HepG2 (cell line): ENCODE measurements around the gene LATS1. TPM values are rescaled to one million over a fixed set of nuclear protein-coding genes. Genes with fewer than 3 reads are reported as not detected.

ENCODE experiments used
- AKAP8 ChIP-seq: sonication (generic); formaldehyde crosslinking; IDR thresholded peaks from 2 replicates; pipeline ENCODE4 v1.5.1; 2020; ENCODE audit warnings: mild to moderate bottlenecking, missing genetic modification reagents
- GTF2F1 ChIP-seq: fragments of 150-350 bp; IDR thresholded peaks from 2 replicates; pipeline ENCODE4 v1.6.1; 2014; ENCODE audit warnings: low read length
- HMG20A ChIP-seq: IDR thresholded peaks from 2 replicates; pipeline ENCODE4 v1.6.1; 2016; ENCODE audit warnings: borderline replicate concordance
- HOXA7 ChIP-seq: sonication (generic); formaldehyde crosslinking; IDR thresholded peaks from 2 replicates; pipeline ENCODE4 v1.8.1; 2022; ENCODE audit warnings: mild to moderate bottlenecking, missing genetic modification reagents, moderate library complexity
- KDM2A ChIP-seq: sonication (generic); formaldehyde crosslinking; IDR thresholded peaks from 2 replicates; pipeline ENCODE4 v1.4.0; 2020; ENCODE audit warnings: low read depth, missing genetic modification reagents, borderline replicate concordance
- MLLT10 ChIP-seq: sonication (generic); formaldehyde crosslinking; IDR thresholded peaks from 2 replicates; pipeline ENCODE4 v1.4.0; 2020; ENCODE audit warnings: missing genetic modification reagents
- MXI1 ChIP-seq: IDR thresholded peaks from 3 replicates; pipeline ENCODE4 v1.6.1; 2012; ENCODE audit warnings: low read depth, low read length, inconsistent platforms, borderline replicate concordance
- NBN ChIP-seq: fragments of 450-650 bp; conservative IDR thresholded peaks from 2 replicates; pipeline ENCODE4 v1.6.1; 2017
- NFE2L2 ChIP-seq: fragments of 150-350 bp; IDR thresholded peaks from 2 replicates; pipeline ENCODE4 v1.6.1; 2014; ENCODE audit warnings: low read length
- NR2F1 ChIP-seq, 2 experiments: fragments of 450-650 bp in 1 of 2; formaldehyde crosslinking in 1 of 2; IDR thresholded peaks; 2 replicates each; pipeline versions ENCODE4 v1.5.0 to v1.6.1; 2016 to 2020; ENCODE audit warnings: mild to moderate bottlenecking in 1 of 2, missing compliant biosample characterization in 1 of 2, missing genetic modification reagents in 1 of 2, moderate library complexity in 1 of 2
- ONECUT2 ChIP-seq: sonication (generic); formaldehyde crosslinking; IDR thresholded peaks from 2 replicates; pipeline ENCODE4 v1.4.0; 2020; ENCODE audit warnings: missing genetic modification reagents
- RFX1 ChIP-seq: fragments of 450-650 bp; IDR thresholded peaks from 2 replicates; pipeline ENCODE4 v1.6.1; 2017
- SIX1 ChIP-seq: sonication (generic); formaldehyde crosslinking; IDR thresholded peaks from 2 replicates; pipeline ENCODE4 v1.4.0; 2020; ENCODE audit warnings: missing genetic modification reagents, borderline replicate concordance
- SMAD1 ChIP-seq: sonication (generic); formaldehyde crosslinking; IDR thresholded peaks from 2 replicates; pipeline ENCODE4 v1.4.0; 2020; ENCODE audit warnings: missing genetic modification reagents, low read depth, mild to moderate bottlenecking, borderline replicate concordance
- TGIF2 ChIP-seq: IDR thresholded peaks from 2 replicates; pipeline ENCODE4 v1.6.1; 2016; ENCODE audit warnings: control low read depth, missing compliant biosample characterization
- U2AF2 ChIP-seq: fragments of 200-400 bp; formaldehyde crosslinking; IDR thresholded peaks from 2 replicates; pipeline ENCODE4 v1.6.1; 2017; ENCODE audit warnings: low read depth, mild to moderate bottlenecking, low read length
- YY1 ChIP-seq: IDR thresholded peaks from 2 replicates; pipeline ENCODE4 v1.6.1; 2011; ENCODE audit warnings: low read length, low read depth, moderate library complexity, mild to moderate bottlenecking; ENCODE audit not compliant: insufficient read depth, insufficient replicate concordance
- ZNF263 ChIP-seq: sonication (generic); formaldehyde crosslinking; IDR thresholded peaks from 2 replicates; pipeline ENCODE4 v1.4.0; 2020; ENCODE audit warnings: missing genetic modification reagents
- ZNF274 ChIP-seq: sonication (generic); formaldehyde crosslinking; IDR thresholded peaks from 2 replicates; pipeline ENCODE4 v1.5.1; 2020; ENCODE audit warnings: mild to moderate bottlenecking, missing genetic modification reagents
- ZNF616 ChIP-seq: sonication (generic); formaldehyde crosslinking; IDR thresholded peaks from 2 replicates; pipeline ENCODE4 v1.5.0; 2020; ENCODE audit warnings: low read depth, mild to moderate bottlenecking, missing genetic modification reagents
- ZNF644 ChIP-seq: IDR thresholded peaks from 2 replicates; pipeline ENCODE4 v1.6.1; 2016; ENCODE audit warnings: low read depth
- ZNF75D ChIP-seq: sonication (generic); formaldehyde crosslinking; IDR thresholded peaks from 2 replicates; pipeline ENCODE4 v1.8.1; 2023; ENCODE audit warnings: missing genetic modification reagents, mild to moderate bottlenecking, borderline replicate concordance
- ZNF766 ChIP-seq: sonication (generic); formaldehyde crosslinking; IDR thresholded peaks from 2 replicates; pipeline ENCODE4 v1.5.0; 2020; ENCODE audit warnings: missing genetic modification reagents, borderline replicate concordance
- ZNF883 ChIP-seq: sonication (generic); formaldehyde crosslinking; IDR thresholded peaks from 2 replicates; pipeline ENCODE4 v1.5.1; 2020; ENCODE audit warnings: mild to moderate bottlenecking, missing genetic modification reagents; ENCODE audit errors: not compliant biosample characterization
- polyA plus RNA-seq, 8 experiments: library from polyadenylated mRNA; depleted of rRNA in 3 of 8; stranded (reverse) in 7 of 8; unstranded in 1 of 8; fragments of >200 nt; fragmentation: Illumina TruSeq in 4 of 8; extraction: Trizol in 4 of 8; gene quantifications; 2 replicates each; pipeline versions ENCODE4 v1.2.1 to v1.2.3, GENCODE V29; 2011 to 2016; ENCODE audit warnings: low read depth in 4 of 8, missing spikeins in 1 of 8, mixed read lengths in 1 of 8; ENCODE audit not compliant: insufficient read depth in 1 of 8
- total RNA-seq, 5 experiments: library from RNA; depleted of rRNA; stranded (reverse); fragments of >200 nt; fragmentation: Illumina TruSeq; extraction: Trizol; gene quantifications; 2 replicates each; pipeline ENCODE4 v1.2.3, GENCODE V29; 2016; ENCODE audit warnings: low read depth in 1 of 5
- TF ChIP-seq, protein P1 (sequence below): sonication (generic); formaldehyde crosslinking; IDR thresholded peaks from 2 replicates; pipeline ENCODE4 v1.5.0; 2020; ENCODE audit warnings: mild to moderate bottlenecking, missing genetic modification reagents, moderate library complexity
- TF ChIP-seq, protein P2 (sequence below): sonication (generic); formaldehyde crosslinking; IDR thresholded peaks from 2 replicates; pipeline ENCODE4 v1.4.0; 2020; ENCODE audit warnings: missing genetic modification reagents

The LATS1 gene
- total and polyA plus RNA-seq, 2 of the 13 experiments (the other 11 are each of a cell fraction or from before 2014, with no cell fraction given), result 9.9 to 12.6 TPM

DNA sequence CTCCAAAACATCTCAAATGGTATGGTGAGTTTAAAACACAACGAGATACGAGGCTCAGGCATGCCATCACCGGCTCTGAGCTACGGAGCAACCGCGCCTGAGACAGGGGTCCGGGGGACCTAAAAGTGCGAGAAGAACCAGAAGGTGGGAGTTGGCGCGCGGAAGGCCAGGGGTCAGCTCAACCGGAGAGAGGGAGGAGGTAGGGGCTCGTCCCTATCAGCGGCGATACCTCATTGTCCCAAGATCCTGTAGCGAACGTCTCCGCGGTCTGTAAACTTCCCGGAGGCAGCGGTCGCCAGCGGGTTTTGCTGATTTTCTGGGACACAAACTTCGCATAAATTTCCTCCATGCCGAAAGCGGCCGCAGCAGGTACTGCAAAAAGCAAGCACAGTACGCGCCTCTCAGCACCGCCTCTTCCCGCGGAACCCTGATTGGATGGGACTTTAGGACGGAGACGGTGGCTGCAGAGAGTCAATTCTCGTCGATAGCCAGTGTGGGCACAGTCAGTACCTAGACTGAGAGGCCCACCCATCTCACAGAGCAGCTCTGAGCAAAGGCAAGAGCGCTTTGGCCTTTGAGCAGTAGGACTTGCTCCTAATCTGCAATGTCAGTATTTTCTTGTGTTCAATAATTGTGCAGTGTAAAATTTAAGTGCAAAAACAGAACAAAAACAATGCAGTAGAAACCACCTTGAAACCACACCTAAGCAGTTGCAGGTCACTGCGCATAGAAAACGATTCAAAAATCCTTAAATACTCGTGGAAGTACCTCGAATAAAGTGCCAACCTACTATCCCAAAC is 28.4 kb upstream of the LATS1 start, which contains the start of gene NUP43 (continued):
- TF ChIP-seq ZNF75D (CRISPR knock-in tag) (no peak), RFX1 (no peak), ZNF766 (CRISPR knock-in tag) (peak; percentile 68; the same call in 1 of the 2 replicates), ZNF263 (CRISPR knock-in tag) (peak; percentile 71), NBN (no peak), U2AF2 (0 out of 2 replicates have a peak, but pooled peaks have one; percentile 53), YY1 (peak; percentile 77), GTF2F1 (0 out of 2 replicates have a peak, but pooled peaks have one; percentile 57), NFE2L2 (no peak), KDM2A (CRISPR knock-in tag) (peak; percentile 86; the same call in 1 of the 2 replicates), ZNF274 (peak; percentile 90), TGIF2 (CRISPR knock-in tag) (peak; percentile 90; the same call in 1 of the 2 replicates), ONECUT2 (CRISPR knock-in tag) (no peak), HOXA7 (no peak), HMG20A (CRISPR knock-in tag) (no peak; the same call in 1 of the 2 replicates), AKAP8 (CRISPR knock-in tag) (peak; percentile 80), MXI1 (peak; percentile 93; the same call in 1 of the 3 replicates), ZNF644 (CRISPR knock-in tag) (peak; percentile 56; the same call in 1 of the 2 replicates), SIX1 (CRISPR knock-in tag) (no peak; the same call in 1 of the 2 replicates), NR2F1 (CRISPR knock-in tag; IDR thresholded peaks at IDR 0.05) (peak in 1 of 2 experiments; percentile 61; a peak in 2 of 4 replicates), ZNF883 (peak; percentile 90), SMAD1 (CRISPR knock-in tag) (no peak; the same call in 1 of the 2 replicates), ZNF616 (CRISPR knock-in tag) (peak; percentile 84; the same call in 1 of the 2 replicates), MLLT10 (CRISPR knock-in tag) (no peak)
- TF ChIP-seq, protein P1, sequence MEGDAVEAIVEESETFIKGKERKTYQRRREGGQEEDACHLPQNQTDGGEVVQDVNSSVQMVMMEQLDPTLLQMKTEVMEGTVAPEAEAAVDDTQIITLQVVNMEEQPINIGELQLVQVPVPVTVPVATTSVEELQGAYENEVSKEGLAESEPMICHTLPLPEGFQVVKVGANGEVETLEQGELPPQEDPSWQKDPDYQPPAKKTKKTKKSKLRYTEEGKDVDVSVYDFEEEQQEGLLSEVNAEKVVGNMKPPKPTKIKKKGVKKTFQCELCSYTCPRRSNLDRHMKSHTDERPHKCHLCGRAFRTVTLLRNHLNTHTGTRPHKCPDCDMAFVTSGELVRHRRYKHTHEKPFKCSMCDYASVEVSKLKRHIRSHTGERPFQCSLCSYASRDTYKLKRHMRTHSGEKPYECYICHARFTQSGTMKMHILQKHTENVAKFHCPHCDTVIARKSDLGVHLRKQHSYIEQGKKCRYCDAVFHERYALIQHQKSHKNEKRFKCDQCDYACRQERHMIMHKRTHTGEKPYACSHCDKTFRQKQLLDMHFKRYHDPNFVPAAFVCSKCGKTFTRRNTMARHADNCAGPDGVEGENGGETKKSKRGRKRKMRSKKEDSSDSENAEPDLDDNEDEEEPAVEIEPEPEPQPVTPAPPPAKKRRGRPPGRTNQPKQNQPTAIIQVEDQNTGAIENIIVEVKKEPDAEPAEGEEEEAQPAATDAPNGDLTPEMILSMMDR, result peak; percentile 67
- TF ChIP-seq, protein P2, sequence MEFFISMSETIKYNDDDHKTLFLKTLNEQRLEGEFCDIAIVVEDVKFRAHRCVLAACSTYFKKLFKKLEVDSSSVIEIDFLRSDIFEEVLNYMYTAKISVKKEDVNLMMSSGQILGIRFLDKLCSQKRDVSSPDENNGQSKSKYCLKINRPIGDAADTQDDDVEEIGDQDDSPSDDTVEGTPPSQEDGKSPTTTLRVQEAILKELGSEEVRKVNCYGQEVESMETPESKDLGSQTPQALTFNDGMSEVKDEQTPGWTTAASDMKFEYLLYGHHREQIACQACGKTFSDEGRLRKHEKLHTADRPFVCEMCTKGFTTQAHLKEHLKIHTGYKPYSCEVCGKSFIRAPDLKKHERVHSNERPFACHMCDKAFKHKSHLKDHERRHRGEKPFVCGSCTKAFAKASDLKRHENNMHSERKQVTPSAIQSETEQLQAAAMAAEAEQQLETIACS (CRISPR knock-in tag), result no peak
